HG03060 (cell line): ENCODE results near the gene MEIS2.

Source experiments
- ATAC-seq: cut with Tn5 transposase; IDR thresholded peaks from one replicate; pipeline ENCODE4 v1.9.1; 2021; ENCODE audit warnings: low read depth, moderate number of reproducible peaks; ENCODE audit not compliant: unreplicated experiment

MEIS2 gene

GRCh38 chr15:36978126-36978525, 122.2 kb downstream of the MEIS2 start:
- no peak for ATAC-seq

- ATAC-seq, result no peak
These were observed 122.7 kb downstream of the MEIS2 start for GRCh38 chr15:36977659-36978058.

- ATAC-seq, result no peak
These were observed 127.6 kb downstream of the MEIS2 start for GRCh38 chr15:36972704-36973103.

DNA sequence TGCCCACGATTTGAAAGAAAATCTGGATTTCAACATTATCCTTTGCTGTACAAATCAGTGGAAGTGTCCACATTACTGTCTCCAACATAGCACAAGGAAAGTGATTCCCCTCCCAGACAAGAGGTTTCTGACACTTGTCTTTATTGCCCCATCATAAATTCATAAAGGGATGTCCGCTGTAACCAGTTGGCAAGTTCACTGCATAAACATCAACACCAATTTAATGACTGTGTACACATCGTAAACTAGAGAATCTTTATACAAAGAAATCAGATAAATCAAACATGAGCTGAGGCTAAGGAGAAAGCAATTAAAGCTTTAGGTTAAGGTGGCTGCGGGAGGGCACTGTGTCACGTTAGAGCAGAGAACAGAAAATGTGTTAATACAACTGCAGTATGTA, 129.8 kb downstream of the MEIS2 start:
- no peak for ATAC-seq

- no peak for ATAC-seq
These were observed 132.4 kb downstream of the MEIS2 start for GRCh38 chr15:36967929-36968328.

DNA sequence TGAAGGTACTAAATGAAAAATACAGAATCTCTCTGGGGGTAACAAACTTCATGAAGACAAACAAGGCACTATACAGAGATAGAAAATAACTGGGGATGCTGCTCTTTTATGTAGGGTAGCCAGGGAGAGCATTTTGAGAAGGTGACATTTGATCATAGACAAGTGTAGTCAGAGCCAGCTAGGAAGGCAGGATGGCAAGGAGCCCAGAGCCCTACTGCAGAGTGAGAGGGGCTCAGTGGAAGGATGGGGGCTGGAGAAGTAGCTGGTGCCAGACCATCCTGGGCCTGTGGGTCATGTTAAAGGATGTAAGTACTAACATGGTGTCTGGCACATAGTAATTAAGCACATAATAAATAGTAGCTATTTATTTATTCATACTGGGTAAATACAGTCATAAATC, 133.6 kb downstream of the MEIS2 start:
- no peak for ATAC-seq

- no peak for ATAC-seq
These were observed 134.6 kb downstream of the MEIS2 start for GRCh38 chr15:36965570-36966342.

DNA sequence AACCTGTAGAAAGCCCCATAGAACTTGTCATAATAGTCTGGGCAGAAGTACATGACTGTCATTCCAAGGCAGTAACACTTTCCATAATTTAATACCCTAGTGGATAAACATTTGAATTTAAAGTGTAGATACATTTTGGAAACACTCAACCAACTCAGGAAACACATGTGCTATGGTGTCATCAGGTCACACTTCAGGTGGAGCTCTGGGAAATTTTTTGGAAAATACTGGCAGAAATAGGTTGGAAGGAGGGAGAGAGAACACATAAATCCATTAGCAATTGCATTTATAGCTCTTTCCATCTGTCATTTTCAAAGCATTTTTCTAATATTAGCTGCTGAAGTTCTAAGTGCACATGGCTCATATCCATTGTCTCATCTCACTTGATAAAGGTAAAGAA, 135.7 kb downstream of the MEIS2 start:
- no peak for ATAC-seq

DNA sequence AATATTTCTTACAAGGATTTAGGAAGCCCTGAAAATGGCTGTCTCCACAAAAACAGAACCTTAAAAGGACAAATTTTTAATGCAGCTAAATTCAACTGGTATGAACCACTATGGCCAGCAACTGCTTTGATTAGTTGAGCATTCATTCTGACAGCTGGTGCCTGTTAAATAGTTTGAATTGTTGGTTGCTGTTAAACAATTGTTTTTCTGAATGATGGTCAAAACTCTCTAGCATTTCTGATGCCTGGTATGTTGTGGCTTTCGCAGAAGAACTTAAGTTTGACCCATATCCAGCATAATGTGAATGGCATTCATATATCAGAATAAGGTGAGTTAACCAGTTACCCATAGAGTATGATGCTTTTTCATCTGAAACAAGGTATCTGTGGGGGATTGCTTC, 138.4 kb downstream of the MEIS2 start:
- no peak for ATAC-seq

DNA sequence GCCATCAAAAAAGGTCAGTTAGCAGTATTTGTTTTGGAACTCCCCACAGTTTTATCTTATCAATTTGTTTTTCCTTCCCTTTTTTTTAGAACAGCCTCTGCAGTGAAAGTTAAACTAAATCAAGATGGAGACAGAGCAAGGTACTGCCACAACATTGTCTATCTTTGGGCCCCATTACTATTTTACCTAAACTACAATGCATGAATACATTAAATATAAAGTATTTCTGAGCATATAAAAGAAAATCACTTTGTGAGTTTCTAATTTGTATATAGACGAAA, 139.5 kb downstream of the MEIS2 start:
- no peak for ATAC-seq

- no peak for ATAC-seq
These were observed 140.0 kb downstream of the MEIS2 start for GRCh38 chr15:36960179-36960946.

- ATAC-seq, result no peak
These were observed 140.6 kb downstream of the MEIS2 start for GRCh38 chr15:36959746-36960145.

DNA sequence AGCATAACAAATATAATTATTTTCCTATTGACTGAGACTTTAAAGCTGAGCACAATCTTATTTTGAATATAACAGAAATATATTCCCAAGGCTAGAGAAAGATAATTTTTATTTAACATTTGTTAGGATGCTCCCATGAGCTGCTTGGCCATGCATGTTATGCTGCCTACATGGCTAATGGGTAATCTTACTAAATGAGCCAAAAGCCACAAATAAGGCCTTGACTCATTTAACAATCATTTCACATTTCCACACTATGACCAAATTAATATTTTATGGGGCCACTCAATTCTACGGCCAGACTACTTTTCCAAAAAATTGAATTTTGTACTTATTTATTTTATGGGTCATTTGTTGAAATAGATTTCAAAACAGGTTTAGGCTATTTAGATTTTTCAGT, 141.7 kb downstream of the MEIS2 start:
- no peak for ATAC-seq

GRCh38 chr15:36954486-36954885, 145.9 kb downstream of the MEIS2 start:
- no peak for ATAC-seq

DNA sequence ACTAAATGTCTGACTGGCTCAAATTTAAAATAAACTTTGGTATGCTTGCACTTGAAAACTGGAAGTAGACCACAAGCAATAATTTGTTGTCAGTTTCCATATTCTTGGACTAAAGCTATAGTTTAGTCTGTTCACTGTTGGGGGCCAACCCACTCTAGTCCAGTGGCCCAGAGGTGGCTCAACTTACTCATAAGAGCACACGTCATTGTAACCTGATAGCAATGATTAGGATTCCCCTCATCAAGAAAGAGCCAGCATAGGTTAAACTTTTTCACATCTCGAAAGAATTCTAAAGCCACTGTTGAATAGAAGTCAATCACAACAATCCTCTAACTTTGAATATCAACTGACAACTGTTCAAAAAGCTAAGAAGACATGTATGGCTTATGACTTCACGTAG, 147.0 kb downstream of the MEIS2 start:
- ATAC-seq, result no peak

GRCh38 chr15:36951731-36952247, 148.6 kb downstream of the MEIS2 start:
- ATAC-seq, result no peak

DNA sequence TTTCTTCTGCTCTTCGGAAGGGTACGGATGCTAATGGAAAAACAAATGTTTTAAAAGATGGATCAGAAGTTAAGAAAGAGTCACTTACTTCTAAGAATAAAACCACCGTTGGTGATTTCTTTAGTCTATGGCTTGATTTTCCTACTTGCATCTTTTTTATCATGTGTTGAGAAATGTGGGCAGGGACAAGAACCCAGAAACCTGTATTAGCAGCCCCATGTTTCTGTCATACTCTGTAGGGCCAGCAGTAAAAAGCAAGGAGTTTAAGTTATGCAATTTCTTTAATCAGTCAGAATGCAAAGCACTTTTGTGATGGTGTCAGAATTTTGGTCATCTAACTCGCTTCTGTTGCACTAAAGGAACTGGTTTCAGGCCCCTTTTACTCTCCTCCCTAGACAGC, 150.0 kb downstream of the MEIS2 start:
- no peak for ATAC-seq

GRCh38 chr15:36948982-36949381, 151.4 kb downstream of the MEIS2 start:
- ATAC-seq, result no peak

GRCh38 chr15:36947035-36947719, 153.2 kb downstream of the MEIS2 start:
- no peak for ATAC-seq

DNA sequence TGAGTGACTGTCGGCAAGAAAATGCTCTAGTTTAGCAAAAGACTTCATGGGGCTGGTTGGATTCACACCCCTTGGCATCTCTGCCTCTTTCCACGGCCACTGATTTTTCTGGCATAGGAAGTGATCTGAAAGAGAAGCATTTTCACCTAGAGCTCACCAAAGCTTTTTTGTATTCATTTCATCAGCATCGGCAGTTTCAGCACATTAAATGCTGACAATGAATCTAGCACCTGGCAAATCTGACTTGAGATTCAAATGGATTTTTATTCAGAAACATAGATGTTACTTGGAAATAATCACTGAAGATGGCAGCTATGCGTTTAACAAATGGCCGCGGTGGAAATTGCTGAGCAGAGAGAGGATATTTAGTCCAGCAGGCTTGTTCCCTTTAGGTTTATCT, 155.9 kb downstream of the MEIS2 start:
- ATAC-seq, result no peak

GRCh38 chr15:36943508-36944361, 156.6 kb downstream of the MEIS2 start:
- no peak for ATAC-seq
